WI38 (cell line): Measurements from ENCODE around the gene CYSTM1.

ENCODE experiments used
- H3K4me3 ChIP-seq: 2 replicates; pipeline ENCODE4 v1.5.1; 2011; ENCODE audit warnings: low read depth, mild to moderate bottlenecking, control low read depth, low read length
- CTCF ChIP-seq: IDR thresholded peaks from 2 replicates; pipeline ENCODE4 v1.5.1; 2012; ENCODE audit warnings: low read depth, mild to moderate bottlenecking, control low read depth, low read length

Gene CYSTM1

GRCh38 chr5:140202078-140202477 lies 27.1 kb downstream of the CYSTM1 start:
- H3K4me3 ChIP-seq: no peak overlapping the region
- TF ChIP-seq CTCF: no peak

GRCh38 chr5:140202610-140203009 lies 27.6 kb downstream of the CYSTM1 start:
- no peak overlapping the region for H3K4me3 ChIP-seq
- TF ChIP-seq CTCF: no peak

GRCh38 chr5:140205216-140205615 lies 30.2 kb downstream of the CYSTM1 start:
- no peak for TF ChIP-seq CTCF
- no peak overlapping the region for H3K4me3 ChIP-seq

- no peak overlapping the region for H3K4me3 ChIP-seq
- no peak for TF ChIP-seq CTCF
Measured at GRCh38 chr5:140205952-140206351, 31.0 kb downstream of the CYSTM1 start.

- TF ChIP-seq CTCF: no peak
- no peak overlapping the region for H3K4me3 ChIP-seq
Measured at GRCh38 chr5:140207250-140207964, 32.4 kb downstream of the CYSTM1 start.

GRCh38 chr5:140208065-140208464 lies 33.1 kb downstream of the CYSTM1 start:
- no peak overlapping the region for H3K4me3 ChIP-seq
- no peak for TF ChIP-seq CTCF

- no peak for TF ChIP-seq CTCF
- H3K4me3 ChIP-seq: no peak overlapping the region
Measured at GRCh38 chr5:140213370-140213983, 38.5 kb downstream of the CYSTM1 start.
